Stimulated activated CD4-positive, alpha-beta T cell treated with anti-CD3 and anti-CD28 coated beads, Interleukin-12 subunit alpha, Interleukin-12 subunit beta, amount 100 ng/mL, for 4 hours (primary cell): ENCODE measurements around the gene RIBC1.
"Not testable (repeated sequence)": the region's sequence is repeated elsewhere in the genome, so short reads cannot be mapped to it uniquely, and the experiment has no call there.

Experiments
- DNase-seq: peaks from one replicate; pipeline ENCODE4 v3.0.0-alpha.2; 2020

The RIBC1 gene

GRCh38 chrX:53437206-53437605, 14.5 kb downstream of the RIBC1 start:
- DNase-seq: no peak

DNA sequence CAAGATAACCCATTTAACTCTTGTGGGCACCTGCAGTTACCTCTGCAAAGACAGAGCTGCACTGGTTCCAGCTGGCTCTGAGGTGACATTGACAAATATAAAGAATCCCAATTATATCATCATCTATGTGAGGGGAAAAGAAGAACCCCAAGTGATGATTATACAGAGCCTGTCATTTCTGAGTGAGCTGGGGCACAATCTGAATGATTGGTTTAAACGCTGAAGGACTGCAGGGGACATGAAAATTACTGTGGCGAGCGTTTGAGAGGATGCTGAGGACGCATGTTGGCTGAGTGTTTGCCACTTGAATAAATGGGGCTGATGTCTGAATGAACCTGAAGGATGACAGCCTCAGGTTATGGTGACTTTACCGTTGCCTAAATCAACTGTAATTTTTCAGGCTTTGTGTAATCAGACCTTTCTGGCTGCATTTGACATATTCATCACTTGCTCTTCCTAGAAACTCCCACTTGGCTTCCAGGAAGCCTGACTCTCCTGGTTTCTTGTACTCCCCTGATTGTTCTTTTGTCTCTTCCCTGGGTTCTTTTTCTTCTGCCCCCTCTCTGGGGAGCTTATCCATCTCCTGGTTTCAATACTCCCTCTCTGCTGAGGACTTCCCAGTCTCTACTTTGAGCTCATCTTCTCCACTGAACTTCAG, 15.6 kb downstream of the RIBC1 start:
- DNase-seq: no peak

DNA sequence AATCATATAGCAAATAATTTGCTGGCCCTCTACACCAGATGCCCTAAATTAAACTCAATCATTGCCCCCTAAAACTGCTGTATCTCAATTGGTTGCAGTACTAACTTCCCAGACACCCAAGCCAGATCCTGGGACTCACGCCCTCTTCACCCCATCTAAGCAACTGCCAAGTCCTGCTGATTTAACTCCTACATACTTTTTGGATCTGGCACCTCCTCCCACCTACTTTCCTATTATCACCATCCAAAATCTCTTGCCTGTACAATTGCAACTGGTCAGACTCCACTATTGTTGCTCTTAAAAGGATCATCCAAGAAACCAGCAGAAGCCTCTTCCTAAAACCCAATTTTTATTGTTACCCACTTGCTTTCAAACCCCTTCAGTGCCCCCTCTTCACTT, 16.2 kb downstream of the RIBC1 start:
- DNase-seq: no peak

DNA sequence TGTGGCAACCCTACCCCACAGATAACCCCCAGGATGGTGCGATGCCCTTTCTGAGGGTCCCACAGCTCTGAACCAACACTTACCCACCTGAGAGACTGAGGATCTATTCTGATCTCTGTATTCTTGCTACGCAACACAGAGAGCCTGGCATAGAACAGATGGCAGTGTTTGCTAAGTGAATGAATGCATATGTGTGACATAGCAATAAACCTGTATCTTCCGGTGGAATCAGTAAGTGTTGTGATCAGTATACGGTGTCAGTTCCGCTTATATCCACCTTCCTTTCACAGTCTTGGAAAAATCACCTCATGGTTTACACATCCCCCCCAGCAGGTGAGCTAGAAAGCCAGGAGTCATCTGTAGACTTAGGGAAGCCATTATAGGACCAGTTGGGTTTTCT, 17.4 kb downstream of the RIBC1 start:
- no peak for DNase-seq

GRCh38 chrX:53440621-53441517, 18.2 kb downstream of the RIBC1 start:
- no peak for DNase-seq

GRCh38 chrX:53441531-53442321, 19.1 kb downstream of the RIBC1 start:
- DNase-seq: peak; percentile 68

DNA sequence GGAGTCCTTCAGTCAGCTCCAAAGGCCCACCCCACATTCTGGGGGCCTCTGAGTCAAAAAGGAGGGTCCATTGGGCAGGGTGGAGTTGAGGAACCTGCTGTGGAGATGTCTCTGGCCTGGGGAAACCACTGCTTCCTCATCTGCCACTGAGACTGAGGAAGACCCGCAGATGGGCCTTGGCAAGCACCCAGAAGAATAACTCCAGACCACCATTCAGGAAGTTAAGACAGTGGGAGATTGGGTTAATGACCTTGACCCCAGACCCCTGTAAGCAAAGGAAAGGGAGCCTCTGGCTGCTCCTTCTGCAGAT, 19.6 kb downstream of the RIBC1 start:
- DNase-seq: no peak

- peak; percentile 23 for DNase-seq
Observed at GRCh38 chrX:53445977-53446376, 23.3 kb downstream of the RIBC1 start.

DNA sequence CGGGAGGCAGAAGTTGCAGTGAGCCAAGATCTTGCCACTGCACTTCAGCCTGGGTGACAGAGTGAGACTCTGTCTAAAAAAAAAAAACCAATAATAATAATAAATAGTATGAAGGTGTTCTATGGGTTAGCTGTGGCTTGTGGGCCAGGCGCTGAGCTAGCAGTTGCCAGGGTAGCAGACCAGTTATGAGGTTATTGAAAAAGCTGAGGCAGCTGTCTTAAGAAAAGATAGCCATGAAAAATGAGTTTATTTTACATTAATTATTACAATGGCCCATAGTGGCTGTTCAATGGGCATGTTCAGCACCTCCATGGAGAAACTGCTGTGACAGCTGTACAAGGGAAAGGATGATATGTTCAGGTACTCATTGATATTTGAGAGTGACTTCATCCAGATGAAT, 24.8 kb downstream of the RIBC1 start:
- DNase-seq: no peak

GRCh38 chrX:53449632-53450031, 27.0 kb downstream of the RIBC1 start:
- DNase-seq: no peak

DNA sequence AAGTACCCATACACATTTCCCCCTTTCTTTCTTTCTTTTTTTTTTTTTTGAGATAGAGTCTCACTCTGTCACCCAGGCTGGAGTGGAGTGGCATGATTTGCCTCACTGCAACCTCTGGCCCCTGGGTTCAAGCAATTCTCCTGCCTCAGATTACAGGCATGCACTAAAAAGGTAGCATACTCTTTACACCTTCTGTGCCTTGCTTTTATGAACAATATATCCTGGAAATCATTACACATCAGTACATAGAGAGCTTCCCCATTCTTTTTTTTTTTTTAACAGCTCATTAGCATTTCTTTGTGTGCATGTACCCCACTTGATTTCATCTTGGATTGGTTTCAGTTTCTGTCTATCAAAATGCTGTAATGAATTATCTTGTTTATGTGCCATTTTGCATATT, 30.1 kb downstream of the RIBC1 start:
- DNase-seq: no peak

DNA sequence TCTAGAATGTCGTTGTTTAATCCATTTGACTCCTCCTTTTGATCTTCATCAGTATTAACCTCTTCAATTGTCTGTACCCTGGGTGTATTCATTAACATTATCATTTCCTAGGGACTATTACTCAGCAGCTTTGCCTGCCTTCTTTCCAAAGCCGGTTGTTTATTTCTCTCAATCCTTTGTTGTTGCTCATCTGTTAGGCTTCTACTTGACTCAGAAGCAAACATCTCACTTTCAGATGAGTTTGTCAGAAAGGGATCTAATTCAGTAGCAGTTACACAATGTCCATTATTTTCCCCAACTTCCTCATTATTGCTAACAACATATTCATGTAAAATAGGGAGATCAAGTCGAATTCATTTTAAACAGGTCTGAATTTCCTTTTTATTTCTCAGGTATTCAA, 33.6 kb downstream of the RIBC1 start:
- no peak for DNase-seq

GRCh38 chrX:53458082-53458481, 35.4 kb downstream of the RIBC1 start:
- no peak for DNase-seq

DNA sequence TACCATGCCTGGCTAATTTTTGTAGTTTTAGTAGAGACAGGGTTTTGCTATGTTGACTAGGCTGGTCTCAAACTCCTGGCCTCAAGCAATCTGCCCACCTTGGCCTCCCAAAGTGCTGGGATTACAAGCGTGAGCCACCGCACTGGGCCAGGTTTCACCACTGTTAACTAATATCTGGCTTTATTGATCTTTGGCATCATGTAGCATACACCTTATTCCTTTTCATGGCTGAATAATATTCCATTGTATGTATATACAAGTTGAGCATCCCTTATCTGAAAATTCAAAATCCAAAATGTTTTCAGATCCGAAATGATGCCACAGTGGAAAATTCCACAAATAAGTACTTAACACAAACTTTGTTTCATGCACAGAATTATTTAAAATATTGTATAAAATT, 46.0 kb downstream of the RIBC1 start:
- not testable (repeated sequence) for DNase-seq

GRCh38 chrX:53471346-53471745, 48.7 kb downstream of the RIBC1 start:
- no peak for DNase-seq

DNA sequence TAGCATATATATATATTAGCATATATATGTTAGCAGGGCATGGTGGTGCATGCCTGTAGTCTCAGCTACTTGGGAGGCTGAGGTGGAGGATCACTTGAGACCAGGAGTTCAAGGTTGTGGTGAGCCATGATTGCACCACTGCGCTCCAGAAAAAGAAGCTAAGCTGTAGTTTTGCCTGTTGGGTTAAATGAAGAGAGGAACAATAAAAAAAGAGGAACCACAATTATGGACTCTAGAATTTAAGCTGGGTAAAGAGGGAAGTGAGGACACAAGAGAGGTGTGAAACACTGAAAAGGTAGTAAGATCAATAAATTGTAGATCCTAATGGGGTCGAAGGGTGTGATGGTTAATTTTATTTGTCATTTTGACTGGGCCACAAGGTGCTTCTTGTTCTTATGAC, 52.0 kb downstream of the RIBC1 start:
- DNase-seq: no peak

- DNase-seq: no peak
Observed at GRCh38 chrX:53476371-53476770, 53.7 kb downstream of the RIBC1 start.

DNA sequence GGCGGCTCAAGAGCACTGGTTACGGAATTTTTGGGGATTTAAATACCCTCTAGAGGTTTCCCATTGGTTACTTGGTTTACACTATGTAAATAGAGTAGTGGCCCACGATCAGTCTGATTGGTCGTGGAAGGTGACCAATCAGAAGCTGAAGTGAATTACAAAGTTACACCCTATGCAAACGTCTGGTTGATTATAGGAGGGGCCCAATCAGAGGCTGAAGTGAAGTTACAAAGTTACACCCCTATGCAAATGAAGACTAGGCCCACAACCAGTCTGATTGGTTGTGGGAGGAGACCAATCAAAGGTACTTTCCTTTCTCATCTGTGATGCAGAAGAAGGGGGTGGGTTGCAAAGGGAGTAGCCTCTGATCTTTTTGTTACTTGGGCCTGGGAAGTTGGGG, 56.6 kb downstream of the RIBC1 start:
- DNase-seq: no peak
